SK-N-SH (cell line): ENCODE results near the gene ADH5. TPM values are rescaled to one million over a fixed set of nuclear protein-coding genes. Genes with fewer than 3 reads are reported as not detected.

ENCODE experiments used
- CTCF ChIA-PET: fragments of 300-600, 350-600 bp; formaldehyde crosslinking; extraction: SDS; loops from one replicate; lab custom pipeline; 2021; lab: Yijun Ruan, JAX
- POLR2A ChIA-PET: fragments of 350-600 bp; sonication (Branson Sonifier 250); formaldehyde crosslinking; extraction: SDS; loops from one replicate; lab custom pipeline; 2020; ENCODE audit warnings: antibody characterized with exemption, inconsistent platforms; lab: Yijun Ruan, JAX
- DNase-seq: peaks from one replicate; pipeline ENCODE4 v3.0.0; 2012
- H2AFZ ChIP-seq: fragments of 200-600 bp; sonication (generic); 2 replicates; pipeline ENCODE4 v1.8.1; 2016; ENCODE audit warnings: antibody characterized with exemption, mild to moderate bottlenecking, low read depth
- H3F3A ChIP-seq: fragments of 200-600 bp; sonication (generic); replicated peaks from 2 replicates; pipeline ENCODE3; 2016; ENCODE audit warnings: antibody characterized with exemption, mild to moderate bottlenecking; ENCODE audit not compliant: insufficient read depth
- H3K27ac ChIP-seq, 2 experiments: fragments of 200-500 bp in 1 of 2; fragments of 200-600 bp in 1 of 2; sonication (Bioruptor generic) in 1 of 2; sonication (generic), shearing (Covaris generic) in 1 of 2; 2 replicates each; pipeline versions ENCODE4 v1.5.1 to v1.6.1; 2014 to 2016; ENCODE audit warnings: low read depth in 2 of 2, inconsistent platforms in 1 of 2, low read length in 1 of 2, mild to moderate bottlenecking in 1 of 2, mixed read lengths in 1 of 2
- H3K27me3 ChIP-seq: fragments of 200-600 bp; sonication (generic), shearing (Covaris generic); 2 replicates; pipeline ENCODE4 v1.6.1; 2016; ENCODE audit warnings: mixed run types; ENCODE audit not compliant: insufficient read depth
- H3K36me3 ChIP-seq, 2 experiments: fragments of 200-500 bp in 1 of 2; fragments of 200-600 bp in 1 of 2; sonication (Bioruptor generic) in 1 of 2; sonication (generic) in 1 of 2; replicated peaks in 1 of 2; 2 replicates each; pipeline versions ENCODE3 to v1.5.1; 2014 to 2016; ENCODE audit warnings: low read length in 1 of 2, mild to moderate bottlenecking in 1 of 2; ENCODE audit not compliant: insufficient read depth in 2 of 2, control insufficient read depth in 1 of 2
- H3K4me1 ChIP-seq, 2 experiments: fragments of 200-500 bp in 1 of 2; fragments of 200-600 bp in 1 of 2; sonication (Bioruptor generic) in 1 of 2; sonication (generic), shearing (Covaris generic) in 1 of 2; 2 replicates each; pipeline versions ENCODE4 v1.5.1 to v1.6.1; 2014 to 2016; ENCODE audit warnings: low read depth in 1 of 2, low read length in 1 of 2, mixed run types in 1 of 2; ENCODE audit not compliant: insufficient read depth in 2 of 2, control insufficient read depth in 1 of 2
- H3K4me2 ChIP-seq: fragments of 200-600 bp; sonication (generic), shearing (Covaris generic); 2 replicates; pipeline ENCODE4 v1.6.1; 2017; ENCODE audit warnings: mixed run types
- H3K4me3 ChIP-seq, 2 experiments: fragments of 200-500 bp in 1 of 2; fragments of 200-600 bp in 1 of 2; sonication (Bioruptor generic) in 1 of 2; sonication (generic), shearing (Covaris generic) in 1 of 2; 2 replicates each; pipeline versions ENCODE4 v1.5.1 to v1.8.1; 2014 to 2016; ENCODE audit warnings: low read depth in 2 of 2, inconsistent platforms in 1 of 2, low read length in 1 of 2, mild to moderate bottlenecking in 1 of 2, mixed read lengths in 1 of 2, moderate library complexity in 1 of 2
- H3K79me2 ChIP-seq: fragments of 200-600 bp; sonication (generic); 2 replicates; pipeline ENCODE4 v1.8.1; 2017; ENCODE audit warnings: mild to moderate bottlenecking; ENCODE audit not compliant: insufficient read depth
- H3K9ac ChIP-seq: fragments of 200-600 bp; sonication (generic); 2 replicates; pipeline ENCODE4 v1.6.1; 2017; ENCODE audit warnings: mixed run types
- H3K9me2 ChIP-seq: fragments of 200-600 bp; sonication (generic); 2 replicates; pipeline ENCODE4 v1.6.1; 2017; ENCODE audit warnings: mixed run types
- H3K9me3 ChIP-seq: fragments of 200-600 bp; sonication (generic); 2 replicates; pipeline ENCODE4 v1.6.1; 2017; ENCODE audit warnings: mixed run types, mild to moderate bottlenecking, moderate library complexity
- H4K20me1 ChIP-seq: fragments of 200-600 bp; sonication (generic); 2 replicates; pipeline ENCODE4 v1.6.1; 2017; ENCODE audit warnings: mild to moderate bottlenecking, mixed run types; ENCODE audit not compliant: insufficient read depth
- EP300 ChIP-seq, 2 experiments: IDR thresholded peaks; 2 replicates each; pipeline versions ENCODE4 v1.4.0 to v1.6.1; 2012; ENCODE audit warnings: borderline replicate concordance in 1 of 2, low read depth in 1 of 2, low read length in 1 of 2
- FOSL2 ChIP-seq: IDR thresholded peaks from 2 replicates; pipeline ENCODE4 v1.4.0; 2012; ENCODE audit warnings: low read depth, mild to moderate bottlenecking, moderate library complexity, borderline replicate concordance
- IRF3 ChIP-seq: fragments of 150-350 bp; IDR thresholded peaks from 2 replicates; pipeline ENCODE4 v1.6.1; 2016; ENCODE audit warnings: mild to moderate bottlenecking, low read depth, low read length
- JUND ChIP-seq: IDR thresholded peaks from 2 replicates; pipeline ENCODE4 v1.4.0; 2012
- MXI1 ChIP-seq: IDR thresholded peaks from 2 replicates; pipeline ENCODE4 v1.6.1; 2012; ENCODE audit warnings: mild to moderate bottlenecking, low read depth, low read length, improper control_type of control experiment
- NRF1 ChIP-seq: IDR thresholded peaks from 2 replicates; pipeline ENCODE4 v1.6.1; 2012; ENCODE audit warnings: low read depth, mild to moderate bottlenecking, low read length
- POLR2AphosphoS5 ChIP-seq: IDR thresholded peaks from 2 replicates; pipeline ENCODE4 v1.6.1; 2012; ENCODE audit warnings: low read depth, low read length
- RAD21 ChIP-seq: IDR thresholded peaks from 2 replicates; pipeline ENCODE4 v1.6.1; 2012; ENCODE audit warnings: mild to moderate bottlenecking, low read length
- RFX5 ChIP-seq: IDR thresholded peaks from 2 replicates; pipeline ENCODE4 v1.6.1; 2012; ENCODE audit warnings: mild to moderate bottlenecking, improper control_type of control experiment, low read length
- RXRA ChIP-seq: IDR thresholded peaks from 2 replicates; pipeline ENCODE4 v1.4.0; 2012; ENCODE audit warnings: low read depth, mild to moderate bottlenecking, borderline replicate concordance
- TCF12 ChIP-seq: IDR thresholded peaks from 2 replicates; pipeline ENCODE4 v1.4.0; 2012
- TEAD4 ChIP-seq: IDR thresholded peaks from 2 replicates; pipeline ENCODE4 v1.4.0; 2012; ENCODE audit warnings: mild to moderate bottlenecking, borderline replicate concordance; ENCODE audit not compliant: insufficient read depth
- WGBS: methylation state at CpG from one replicate; pipeline ENCODE4 v1.1.6; 2017; ENCODE audit warnings: low lambda C conversion rate; 5-methylcytosine and 5-hydroxymethylcytosine counted together
- polyA plus RNA-seq, 3 experiments: library from polyadenylated mRNA; depleted of rRNA; stranded (reverse); fragments of >200 nt; gene quantifications; 2 replicates each; pipeline ENCODE4 v1.2.3, GENCODE V29; 2012
- TF ChIP-seq, protein P1 (sequence below): IDR thresholded peaks from 2 replicates; pipeline ENCODE4 v1.6.1; 2012; ENCODE audit warnings: mild to moderate bottlenecking, low read depth, low read length, moderate library complexity
- TF ChIP-seq, protein P2 (sequence below): IDR thresholded peaks from 2 replicates; pipeline ENCODE4 v1.4.0; 2012; ENCODE audit warnings: low read depth, borderline replicate concordance
- TF ChIP-seq, protein P3 (sequence below): IDR thresholded peaks from 2 replicates; pipeline ENCODE4 v1.4.0; 2012; ENCODE audit warnings: low read depth, borderline replicate concordance

ADH5 gene
- polyA plus RNA-seq, 1 of the 3 experiments (the other 2 are of a cell fraction) = 111 TPM

GRCh38 chr4:99074816-99075215 is 13.8 kb downstream of the ADH5 start (continued):
- TF ChIP-seq RAD21 (no peak), RFX5 (no peak), TCF12 (no peak), IRF3 (no peak), NRF1 (no peak), RXRA (no peak)
- TF ChIP-seq, protein P1, sequence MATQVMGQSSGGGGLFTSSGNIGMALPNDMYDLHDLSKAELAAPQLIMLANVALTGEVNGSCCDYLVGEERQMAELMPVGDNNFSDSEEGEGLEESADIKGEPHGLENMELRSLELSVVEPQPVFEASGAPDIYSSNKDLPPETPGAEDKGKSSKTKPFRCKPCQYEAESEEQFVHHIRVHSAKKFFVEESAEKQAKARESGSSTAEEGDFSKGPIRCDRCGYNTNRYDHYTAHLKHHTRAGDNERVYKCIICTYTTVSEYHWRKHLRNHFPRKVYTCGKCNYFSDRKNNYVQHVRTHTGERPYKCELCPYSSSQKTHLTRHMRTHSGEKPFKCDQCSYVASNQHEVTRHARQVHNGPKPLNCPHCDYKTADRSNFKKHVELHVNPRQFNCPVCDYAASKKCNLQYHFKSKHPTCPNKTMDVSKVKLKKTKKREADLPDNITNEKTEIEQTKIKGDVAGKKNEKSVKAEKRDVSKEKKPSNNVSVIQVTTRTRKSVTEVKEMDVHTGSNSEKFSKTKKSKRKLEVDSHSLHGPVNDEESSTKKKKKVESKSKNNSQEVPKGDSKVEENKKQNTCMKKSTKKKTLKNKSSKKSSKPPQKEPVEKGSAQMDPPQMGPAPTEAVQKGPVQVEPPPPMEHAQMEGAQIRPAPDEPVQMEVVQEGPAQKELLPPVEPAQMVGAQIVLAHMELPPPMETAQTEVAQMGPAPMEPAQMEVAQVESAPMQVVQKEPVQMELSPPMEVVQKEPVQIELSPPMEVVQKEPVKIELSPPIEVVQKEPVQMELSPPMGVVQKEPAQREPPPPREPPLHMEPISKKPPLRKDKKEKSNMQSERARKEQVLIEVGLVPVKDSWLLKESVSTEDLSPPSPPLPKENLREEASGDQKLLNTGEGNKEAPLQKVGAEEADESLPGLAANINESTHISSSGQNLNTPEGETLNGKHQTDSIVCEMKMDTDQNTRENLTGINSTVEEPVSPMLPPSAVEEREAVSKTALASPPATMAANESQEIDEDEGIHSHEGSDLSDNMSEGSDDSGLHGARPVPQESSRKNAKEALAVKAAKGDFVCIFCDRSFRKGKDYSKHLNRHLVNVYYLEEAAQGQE = no peak

DNA sequence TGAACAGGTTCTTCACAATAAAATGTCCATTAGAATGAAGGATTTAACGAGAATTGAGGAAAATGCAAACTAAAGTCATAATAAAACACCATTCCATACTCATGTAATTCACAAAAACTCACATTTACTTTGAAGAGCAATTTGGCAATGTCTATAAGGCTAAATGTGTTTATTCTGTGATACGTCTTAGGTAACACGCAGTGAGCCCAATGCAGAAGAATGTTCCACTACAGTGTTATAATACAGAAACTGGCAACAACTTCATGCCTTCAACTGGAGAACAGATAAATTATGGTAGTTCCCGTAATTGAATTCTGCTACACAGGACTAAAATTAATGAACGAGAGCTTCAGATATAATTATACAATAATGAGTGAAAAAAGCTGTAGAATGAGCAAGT is 17.4 kb downstream of the ADH5 start:
- no peak for TF ChIP-seq TEAD4
- TF ChIP-seq, protein P2, sequence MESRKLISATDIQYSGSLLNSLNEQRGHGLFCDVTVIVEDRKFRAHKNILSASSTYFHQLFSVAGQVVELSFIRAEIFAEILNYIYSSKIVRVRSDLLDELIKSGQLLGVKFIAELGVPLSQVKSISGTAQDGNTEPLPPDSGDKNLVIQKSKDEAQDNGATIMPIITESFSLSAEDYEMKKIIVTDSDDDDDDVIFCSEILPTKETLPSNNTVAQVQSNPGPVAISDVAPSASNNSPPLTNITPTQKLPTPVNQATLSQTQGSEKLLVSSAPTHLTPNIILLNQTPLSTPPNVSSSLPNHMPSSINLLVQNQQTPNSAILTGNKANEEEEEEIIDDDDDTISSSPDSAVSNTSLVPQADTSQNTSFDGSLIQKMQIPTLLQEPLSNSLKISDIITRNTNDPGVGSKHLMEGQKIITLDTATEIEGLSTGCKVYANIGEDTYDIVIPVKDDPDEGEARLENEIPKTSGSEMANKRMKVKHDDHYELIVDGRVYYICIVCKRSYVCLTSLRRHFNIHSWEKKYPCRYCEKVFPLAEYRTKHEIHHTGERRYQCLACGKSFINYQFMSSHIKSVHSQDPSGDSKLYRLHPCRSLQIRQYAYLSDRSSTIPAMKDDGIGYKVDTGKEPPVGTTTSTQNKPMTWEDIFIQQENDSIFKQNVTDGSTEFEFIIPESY = no peak
- TF ChIP-seq, protein P3, sequence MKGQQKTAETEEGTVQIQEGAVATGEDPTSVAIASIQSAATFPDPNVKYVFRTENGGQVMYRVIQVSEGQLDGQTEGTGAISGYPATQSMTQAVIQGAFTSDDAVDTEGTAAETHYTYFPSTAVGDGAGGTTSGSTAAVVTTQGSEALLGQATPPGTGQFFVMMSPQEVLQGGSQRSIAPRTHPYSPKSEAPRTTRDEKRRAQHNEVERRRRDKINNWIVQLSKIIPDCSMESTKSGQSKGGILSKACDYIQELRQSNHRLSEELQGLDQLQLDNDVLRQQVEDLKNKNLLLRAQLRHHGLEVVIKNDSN = no peak
- no peak for TF ChIP-seq IRF3
- no peak for TF ChIP-seq FOSL2
- no peak for TF ChIP-seq EP300 (IDR thresholded peaks at IDR 0.05; ENCODE audit: borderline replicate concordance in 1 of 2, low read depth in 1 of 2, low read length in 1 of 2)
- no peak for TF ChIP-seq MXI1
- no peak for TF ChIP-seq JUND
- TF ChIP-seq POLR2AphosphoS5 = no peak
- H3K9me2 ChIP-seq = no peaks in the 10 kb centered on the region
- no peaks in the 10 kb centered on the region for H3K9me3 ChIP-seq
- H3K36me3 ChIP-seq = peaks cover 54 to 85% of the 10 kb centered on the region in 2 experiments
- H3K4me1 ChIP-seq = no peaks in the 10 kb centered on the region
- no peak overlapping the region for H2AFZ ChIP-seq
- CTCF ChIA-PET = interaction anchor here (1.0 kb wide), 1 partner anchor 15 kb away, joined by 3 read pairs; no protein-coding TSS in a partner anchor
- H3K79me2 ChIP-seq = 0 out of 2 replicates have a peak, but pooled peaks cover 2% of the 10 kb centered on the region
- no peak overlapping the region for H3K4me2 ChIP-seq
- WGBS = 96% methylated on average over 5 of the region's 5 CpGs
- H3K4me3 ChIP-seq = no peak overlapping the region
- H3K9ac ChIP-seq = no peak overlapping the region
- POLR2A ChIA-PET = no interaction called here
- H3K27me3 ChIP-seq = no peaks in the 10 kb centered on the region
- H3F3A ChIP-seq = peaks cover 28% of the 10 kb centered on the region
- DNase-seq = no peak
- no peak overlapping the region for H3K27ac ChIP-seq
- no peaks in the 10 kb centered on the region for H4K20me1 ChIP-seq
